HG03469 (cell line): ENCODE data around the gene MROH9.

Experiments
- ATAC-seq: cut with Tn5 transposase; IDR thresholded peaks from one replicate; pipeline ENCODE4 v1.9.1; 2021; ENCODE audit warnings: mild to moderate bottlenecking, moderate library complexity, moderate number of reproducible peaks; ENCODE audit not compliant: unreplicated experiment

Gene MROH9

GRCh38 chr1:170967042-170967910 is 31.9 kb downstream of the MROH9 start:
- peak; percentile 84 for ATAC-seq

GRCh38 chr1:170970256-170970655 is 34.9 kb downstream of the MROH9 start:
- no peak for ATAC-seq

GRCh38 chr1:170978371-170978910 is 43.1 kb downstream of the MROH9 start:
- no peak for ATAC-seq

DNA sequence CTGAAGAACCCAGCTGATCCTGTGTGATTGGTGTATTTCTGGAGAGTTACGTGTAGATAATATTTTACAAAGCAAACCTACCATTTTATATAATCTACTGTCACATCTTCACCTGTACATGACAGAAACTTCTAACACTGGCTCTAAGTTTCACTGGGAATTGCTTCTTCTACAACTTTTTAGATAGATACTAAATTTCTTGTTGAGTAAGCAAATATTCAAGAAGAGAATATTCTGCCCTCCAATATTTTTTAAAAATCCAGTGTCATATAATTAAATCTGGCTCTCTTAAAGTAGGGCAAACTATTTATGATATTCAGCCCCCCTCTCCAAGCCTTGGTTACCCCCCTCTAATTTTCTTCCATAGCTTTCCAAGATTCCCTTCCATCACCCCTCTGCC is 50.1 kb downstream of the MROH9 start:
- ATAC-seq, result no peak

GRCh38 chr1:170986901-170987300 is 51.6 kb downstream of the MROH9 start:
- no peak for ATAC-seq

DNA sequence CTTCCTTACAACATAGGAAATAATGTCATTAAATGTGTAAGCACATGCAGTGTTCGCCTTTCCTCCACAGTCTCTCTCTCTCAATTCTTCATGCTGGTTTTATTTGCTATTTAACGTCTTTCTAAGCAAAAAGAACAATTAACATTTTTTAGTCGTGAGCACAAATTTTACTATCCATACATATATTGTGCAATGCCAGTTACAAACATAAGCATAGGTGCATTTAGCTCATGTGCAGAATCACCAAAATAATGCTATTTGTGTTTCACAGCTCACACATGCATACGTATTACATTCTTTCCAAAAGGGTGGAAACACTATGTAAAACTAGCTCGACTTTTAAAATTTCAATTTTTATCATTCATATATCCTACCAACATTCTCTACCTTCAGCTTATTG is 52.1 kb downstream of the MROH9 start:
- ATAC-seq, result no peak

- ATAC-seq, result no peak
Observed at GRCh38 chr1:170993151-170993550, 57.8 kb downstream of the MROH9 start.

DNA sequence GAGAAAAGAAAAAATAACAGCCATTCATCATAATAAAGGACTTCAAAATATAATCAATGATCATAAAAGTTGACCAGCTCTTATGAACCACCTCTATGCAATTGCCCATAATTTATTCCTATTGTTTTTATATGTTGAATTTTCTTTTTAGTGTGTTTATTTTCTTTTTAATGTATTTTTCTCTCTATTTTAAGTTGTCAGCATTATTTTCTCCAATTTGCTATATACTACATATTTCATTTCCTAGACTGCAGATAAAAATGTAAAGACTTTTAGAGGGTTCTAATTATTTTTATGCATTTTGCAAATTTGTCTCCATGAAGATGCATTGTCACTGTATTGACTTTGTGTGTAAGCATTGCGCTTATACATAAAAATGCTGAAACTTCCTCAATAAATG is 58.4 kb downstream of the MROH9 start:
- no peak for ATAC-seq

DNA sequence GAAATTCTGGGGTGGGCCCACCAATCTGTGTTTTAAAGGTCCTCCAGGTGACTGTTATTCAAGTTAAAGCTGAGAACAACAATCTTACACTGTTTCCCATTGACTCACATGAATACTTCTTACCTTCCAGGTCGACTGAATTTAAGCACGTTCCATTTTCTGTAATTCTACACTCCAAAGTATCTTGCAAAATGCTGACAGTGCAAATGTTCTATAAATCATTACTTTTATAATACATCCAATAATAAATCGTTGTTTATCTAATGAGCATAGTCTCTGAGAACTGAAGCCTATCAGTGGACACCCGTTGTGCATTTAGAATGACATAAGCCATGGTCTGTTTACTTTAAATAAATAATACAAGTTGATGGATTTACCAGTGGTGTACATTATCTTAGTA is 79.5 kb downstream of the MROH9 start:
- no peak for ATAC-seq

DNA sequence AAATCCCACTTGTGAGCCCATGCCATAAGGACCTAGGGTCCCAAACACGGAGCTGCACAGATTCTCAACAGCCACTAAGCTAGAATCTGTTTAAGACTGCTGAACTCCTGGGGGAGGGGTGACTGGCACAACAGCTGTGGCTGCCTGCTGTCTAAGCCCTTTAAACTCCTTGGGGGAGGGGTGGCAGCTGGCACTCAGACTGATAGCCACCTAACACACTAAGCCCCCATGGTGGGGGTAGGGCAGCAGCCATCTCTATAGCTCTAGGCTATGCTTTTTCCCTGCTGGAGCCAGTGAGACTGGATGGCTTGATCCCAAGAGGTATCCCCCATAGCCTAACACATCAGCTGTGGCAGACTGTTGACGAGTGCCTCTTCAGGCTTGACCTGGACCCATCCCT is 82.1 kb downstream of the MROH9 start:
- no peak for ATAC-seq

DNA sequence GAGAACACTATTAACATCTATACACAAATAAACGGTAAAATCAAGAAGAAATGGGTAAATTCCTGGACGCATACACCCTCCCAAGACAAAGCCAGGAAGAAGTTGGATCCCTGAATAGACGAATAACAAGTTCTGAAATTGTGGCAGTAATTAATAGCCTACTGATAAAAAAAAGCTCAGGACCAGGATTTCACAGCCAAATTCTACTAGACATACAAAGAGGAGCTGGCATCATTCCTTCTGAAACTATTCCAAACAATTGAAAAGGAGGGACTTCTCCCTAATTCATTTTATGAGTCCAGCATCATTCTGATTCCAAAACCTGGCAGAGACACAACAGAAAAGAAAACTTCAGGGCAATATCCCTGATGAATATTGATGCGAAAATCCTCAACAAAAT is 84.6 kb downstream of the MROH9 start:
- no peak for ATAC-seq

GRCh38 chr1:171032822-171033702 is 97.7 kb downstream of the MROH9 start:
- no peak for ATAC-seq

DNA sequence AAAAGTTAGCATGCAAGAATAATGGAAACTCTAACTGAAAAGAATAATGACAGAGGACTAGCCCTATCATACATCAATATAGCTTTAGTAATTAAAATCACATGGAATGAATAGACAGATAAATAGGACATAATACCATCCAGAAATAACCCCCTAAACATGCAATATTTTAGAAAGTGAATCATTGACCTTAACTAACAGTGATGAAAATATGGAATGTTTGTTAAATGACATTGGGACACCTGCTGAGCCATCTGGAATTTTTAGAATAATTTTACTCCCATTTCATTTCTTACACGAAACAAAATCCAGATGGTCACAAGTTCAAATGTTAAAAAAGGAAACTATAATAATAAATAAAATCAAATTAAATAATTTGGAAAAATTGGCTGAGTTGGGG is 102.3 kb downstream of the MROH9 start:
- ATAC-seq, result no peak

DNA sequence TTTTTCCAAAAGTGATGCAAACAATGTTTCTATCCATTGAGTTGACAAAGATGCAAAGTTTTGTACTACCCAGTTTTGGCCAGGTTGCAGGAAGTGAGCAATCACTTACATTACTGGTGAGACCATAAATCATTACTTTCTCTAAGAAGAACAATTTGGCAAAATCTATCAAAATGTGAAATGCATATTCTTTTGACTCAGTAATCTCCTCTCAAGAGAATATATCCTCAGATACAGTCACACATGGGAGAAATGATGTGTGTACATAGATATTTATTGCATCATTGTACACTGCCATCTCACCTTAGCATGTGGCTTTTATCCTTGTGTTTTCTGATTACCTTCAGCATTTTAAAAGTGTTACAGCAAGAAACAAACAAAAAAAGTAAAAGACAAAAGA is 103.0 kb downstream of the MROH9 start:
- ATAC-seq, result no peak

DNA sequence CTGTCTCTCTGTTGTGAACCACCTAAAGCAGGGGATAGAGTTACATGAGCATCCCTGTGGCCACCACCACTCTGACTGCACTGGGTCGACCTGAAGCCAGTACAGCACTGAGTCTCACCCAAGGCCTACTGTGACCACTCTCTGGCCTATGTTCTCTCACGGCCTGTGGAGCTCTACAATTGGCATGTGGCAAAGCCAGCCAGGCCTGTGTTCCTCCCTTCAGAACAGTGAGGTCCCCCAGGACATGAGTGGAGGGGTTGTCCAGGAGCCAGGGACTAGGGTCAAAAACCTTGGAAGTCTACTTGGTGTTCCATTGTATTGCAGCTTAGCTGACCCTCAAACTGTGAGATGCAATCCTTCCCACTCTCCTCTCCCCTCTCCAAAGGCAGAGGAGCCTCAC is 112.7 kb downstream of the MROH9 start:
- no peak for ATAC-seq

GRCh38 chr1:171052977-171053376 is 117.6 kb downstream of the MROH9 start:
- no peak for ATAC-seq

GRCh38 chr1:171055966-171056643 is 120.8 kb downstream of the MROH9 start:
- no peak for ATAC-seq

- ATAC-seq, result no peak
Observed at GRCh38 chr1:171061425-171062143, 126.2 kb downstream of the MROH9 start.

- ATAC-seq, result no peak
Observed at GRCh38 chr1:171062902-171063301, 127.6 kb downstream of the MROH9 start.

DNA sequence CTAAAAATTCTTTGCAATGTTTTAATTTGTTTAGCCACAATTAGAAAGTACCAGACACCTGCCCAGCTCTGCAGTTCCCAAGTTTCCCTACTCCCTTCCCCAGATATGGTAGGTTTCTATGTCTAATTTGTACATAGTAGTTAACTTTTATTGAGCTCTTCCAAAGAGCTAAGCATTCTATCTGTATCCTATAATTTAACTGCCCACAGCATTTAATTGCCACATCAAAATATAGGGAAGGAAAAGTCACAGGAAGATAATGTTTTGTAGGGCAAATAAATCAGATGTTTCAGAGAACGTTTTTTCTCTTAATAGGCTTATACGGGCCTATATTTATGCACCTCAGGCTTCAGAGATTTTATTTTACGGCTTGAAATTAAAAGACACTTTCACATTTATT is 139.7 kb downstream of the MROH9 start:
- ATAC-seq, result no peak
